GM20000 (cell line): ENCODE measurements around the gene ATOSA.

Experiments
- DNase-seq: peaks from one replicate; pipeline ENCODE4 v3.0.0; 2012; ENCODE audit warnings: low spot score
- CTCF ChIP-seq: IDR thresholded peaks from 2 replicates; pipeline ENCODE4 v1.5.1; 2012; ENCODE audit warnings: mild to moderate bottlenecking, control low read depth; ENCODE audit errors: extremely low read depth, missing control alignments

The ATOSA gene

GRCh38 chr15:52717481-52717880, 38.3 kb upstream of the ATOSA start:
- TF ChIP-seq CTCF = no peak
- no peak for DNase-seq

GRCh38 chr15:52716536-52716935, 37.3 kb upstream of the ATOSA start:
- no peak for TF ChIP-seq CTCF

GRCh38 chr15:52715411-52715810, 36.2 kb upstream of the ATOSA start:
- DNase-seq = no peak
- no peak for TF ChIP-seq CTCF

More at GRCh38 chr15:52716536-52716935, 37.3 kb upstream of the ATOSA start:
- DNase-seq = no peak

GRCh38 chr15:52714968-52715367, 35.8 kb upstream of the ATOSA start:
- TF ChIP-seq CTCF = no peak
- no peak for DNase-seq

GRCh38 chr15:52710708-52711389, 31.7 kb upstream of the ATOSA start:
- no peak for TF ChIP-seq CTCF

GRCh38 chr15:52710050-52710707, 31.0 kb upstream of the ATOSA start:
- no peak for TF ChIP-seq CTCF
- DNase-seq = peak; percentile 13

More at GRCh38 chr15:52710708-52711389, 31.7 kb upstream of the ATOSA start:
- no peak for DNase-seq

- DNase-seq = peak; percentile 29
- TF ChIP-seq CTCF = no peak
Observed at GRCh38 chr15:52709187-52709981, 30.2 kb upstream of the ATOSA start.
